Measurements from ENCODE around the gene PIK3CA.

Gene PIK3CA

DNA sequence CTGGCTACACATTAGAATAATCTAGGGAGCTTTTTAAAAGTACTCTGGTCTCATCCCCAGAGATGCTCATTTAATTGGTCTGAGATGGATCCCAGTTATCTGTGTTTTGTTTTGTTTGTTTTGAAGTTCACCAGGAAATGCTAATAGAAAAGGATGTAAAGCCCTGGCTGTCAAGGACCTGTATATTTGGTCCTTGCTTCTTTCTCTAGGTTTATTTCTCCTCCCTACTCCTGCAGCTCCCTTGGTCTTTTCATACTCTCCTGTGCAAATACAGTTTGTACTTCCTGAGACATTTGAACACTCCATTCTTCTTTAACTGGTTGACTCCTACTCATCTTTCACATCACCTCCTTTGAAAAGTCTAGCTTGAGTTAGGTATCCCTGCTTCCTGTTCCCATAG, 3.3 kb downstream of the PIK3CA start:
- TF ChIP-seq, protein P1, sequence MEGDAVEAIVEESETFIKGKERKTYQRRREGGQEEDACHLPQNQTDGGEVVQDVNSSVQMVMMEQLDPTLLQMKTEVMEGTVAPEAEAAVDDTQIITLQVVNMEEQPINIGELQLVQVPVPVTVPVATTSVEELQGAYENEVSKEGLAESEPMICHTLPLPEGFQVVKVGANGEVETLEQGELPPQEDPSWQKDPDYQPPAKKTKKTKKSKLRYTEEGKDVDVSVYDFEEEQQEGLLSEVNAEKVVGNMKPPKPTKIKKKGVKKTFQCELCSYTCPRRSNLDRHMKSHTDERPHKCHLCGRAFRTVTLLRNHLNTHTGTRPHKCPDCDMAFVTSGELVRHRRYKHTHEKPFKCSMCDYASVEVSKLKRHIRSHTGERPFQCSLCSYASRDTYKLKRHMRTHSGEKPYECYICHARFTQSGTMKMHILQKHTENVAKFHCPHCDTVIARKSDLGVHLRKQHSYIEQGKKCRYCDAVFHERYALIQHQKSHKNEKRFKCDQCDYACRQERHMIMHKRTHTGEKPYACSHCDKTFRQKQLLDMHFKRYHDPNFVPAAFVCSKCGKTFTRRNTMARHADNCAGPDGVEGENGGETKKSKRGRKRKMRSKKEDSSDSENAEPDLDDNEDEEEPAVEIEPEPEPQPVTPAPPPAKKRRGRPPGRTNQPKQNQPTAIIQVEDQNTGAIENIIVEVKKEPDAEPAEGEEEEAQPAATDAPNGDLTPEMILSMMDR (IDR thresholded peaks at IDR 0.05; ENCODE audit: borderline replicate concordance, extremely low read depth, low read length, poor library complexity, severe bottlenecking) = no peak
- TF ChIP-seq EZH2 (IDR thresholded peaks at IDR 0.05; ENCODE audit: borderline replicate concordance, low read depth, low read length, severe bottlenecking) = no peak
- no peaks in the 10 kb centered on the region for H3K9me3 ChIP-seq (ENCODE audit: insufficient read depth, low read length, severe bottlenecking)
- no peak overlapping the region for H3K27ac ChIP-seq (ENCODE audit: low read length)
- H4K20me1 ChIP-seq (ENCODE audit: insufficient read depth, low read length) = peaks cover 59% of the 10 kb centered on the region
- no peak overlapping the region for H3K4me3 ChIP-seq (ENCODE audit: low read depth in 1 of 2, low read length in 2 of 2)
- no peak overlapping the region for H3K9ac ChIP-seq (ENCODE audit: low read depth, low read length)
- H2AFZ ChIP-seq (ENCODE audit: low read depth, low read length) = no peak overlapping the region
- H3K36me3 ChIP-seq (ENCODE audit: insufficient read depth, low read length) = no peaks in the 10 kb centered on the region
- no peaks in the 10 kb centered on the region for H3K27me3 ChIP-seq (ENCODE audit: insufficient read depth, low read length, poor library complexity)
- no peak for DNase-seq
- H3K79me2 ChIP-seq (ENCODE audit: insufficient read depth, low read length) = peaks cover 83% of the 10 kb centered on the region
- ATAC-seq (ENCODE audit: insufficient read depth, low read depth) = no peak
- H3K4me1 ChIP-seq (ENCODE audit: insufficient read depth, low read length) = peaks cover 33% of the 10 kb centered on the region
- H3K4me2 ChIP-seq (ENCODE audit: insufficient read depth, low read length) = peak overlapping the region; percentile 36; the same call in 1 of the 2 replicates

- H3K36me3 ChIP-seq (ENCODE audit: insufficient read depth, low read length) = no peaks in the 10 kb centered on the region
- H3K9ac ChIP-seq (ENCODE audit: low read depth, low read length) = no peak overlapping the region
- no peak overlapping the region for H2AFZ ChIP-seq (ENCODE audit: low read depth, low read length)
- no peak for ATAC-seq (ENCODE audit: insufficient read depth, low read depth)
- TF ChIP-seq EZH2 (IDR thresholded peaks at IDR 0.05; ENCODE audit: borderline replicate concordance, low read depth, low read length, severe bottlenecking) = no peak
- TF ChIP-seq, protein P1 (IDR thresholded peaks at IDR 0.05; ENCODE audit: borderline replicate concordance, extremely low read depth, low read length, poor library complexity, severe bottlenecking) = no peak
- H3K27me3 ChIP-seq (ENCODE audit: insufficient read depth, low read length, poor library complexity) = no peaks in the 10 kb centered on the region
- no peak overlapping the region for H3K4me2 ChIP-seq (ENCODE audit: insufficient read depth, low read length)
- no peaks in the 10 kb centered on the region for H3K9me3 ChIP-seq (ENCODE audit: insufficient read depth, low read length, severe bottlenecking)
- H3K4me3 ChIP-seq (ENCODE audit: low read depth in 1 of 2, low read length in 2 of 2) = no peak overlapping the region
- peaks cover 100% of the 10 kb centered on the region for H3K79me2 ChIP-seq (ENCODE audit: insufficient read depth, low read length)
- no peak overlapping the region for H3K27ac ChIP-seq (ENCODE audit: low read length)
- no peak for DNase-seq
- peaks cover 80% of the 10 kb centered on the region for H4K20me1 ChIP-seq (ENCODE audit: insufficient read depth, low read length)
- peaks cover 8% of the 10 kb centered on the region for H3K4me1 ChIP-seq (ENCODE audit: insufficient read depth, low read length)
Observed at GRCh38 chr3:179156170-179156569, 8.0 kb downstream of the PIK3CA start.

GRCh38 chr3:179156775-179157174, 8.6 kb downstream of the PIK3CA start:
- TF ChIP-seq, protein P1 (IDR thresholded peaks at IDR 0.05; ENCODE audit: borderline replicate concordance, extremely low read depth, low read length, poor library complexity, severe bottlenecking) = no peak
- no peak for TF ChIP-seq EZH2 (IDR thresholded peaks at IDR 0.05; ENCODE audit: borderline replicate concordance, low read depth, low read length, severe bottlenecking)
- H3K27me3 ChIP-seq (ENCODE audit: insufficient read depth, low read length, poor library complexity) = no peaks in the 10 kb centered on the region

More at GRCh38 chr3:179156775-179157174, 8.6 kb downstream of the PIK3CA start:
- Histone ChIP-seq H3K4me1 (ENCODE audit: insufficient read depth, low read length) (peaks cover 2% of the 10 kb centered on the region), H3K4me3 (ENCODE audit: low read depth in 1 of 2, low read length in 2 of 2) (no peak overlapping the region), H4K20me1 (ENCODE audit: insufficient read depth, low read length) (peaks cover 79% of the 10 kb centered on the region), H3K27ac (ENCODE audit: low read length) (no peak overlapping the region), H2AFZ (ENCODE audit: low read depth, low read length) (no peak overlapping the region), H3K9me3 (ENCODE audit: insufficient read depth, low read length, severe bottlenecking) (no peaks in the 10 kb centered on the region), H3K9ac (ENCODE audit: low read depth, low read length) (no peak overlapping the region), H3K4me2 (ENCODE audit: insufficient read depth, low read length) (no peak overlapping the region), H3K36me3 (ENCODE audit: insufficient read depth, low read length) (no peaks in the 10 kb centered on the region), H3K79me2 (ENCODE audit: insufficient read depth, low read length) (peaks cover 100% of the 10 kb centered on the region)
- DNase-seq = no peak
- no peak for ATAC-seq (ENCODE audit: insufficient read depth, low read depth)

Measured in DND-41 (cell line).